Measurements from ENCODE around the gene KCNQ2. TPM values are rescaled to one million over a fixed set of nuclear protein-coding genes. Genes with fewer than 3 reads are reported as not detected.

The KCNQ2 gene
- total RNA-seq, 4 donors from 2014 or later = 0.76 TPM; not detected in 3

DNA sequence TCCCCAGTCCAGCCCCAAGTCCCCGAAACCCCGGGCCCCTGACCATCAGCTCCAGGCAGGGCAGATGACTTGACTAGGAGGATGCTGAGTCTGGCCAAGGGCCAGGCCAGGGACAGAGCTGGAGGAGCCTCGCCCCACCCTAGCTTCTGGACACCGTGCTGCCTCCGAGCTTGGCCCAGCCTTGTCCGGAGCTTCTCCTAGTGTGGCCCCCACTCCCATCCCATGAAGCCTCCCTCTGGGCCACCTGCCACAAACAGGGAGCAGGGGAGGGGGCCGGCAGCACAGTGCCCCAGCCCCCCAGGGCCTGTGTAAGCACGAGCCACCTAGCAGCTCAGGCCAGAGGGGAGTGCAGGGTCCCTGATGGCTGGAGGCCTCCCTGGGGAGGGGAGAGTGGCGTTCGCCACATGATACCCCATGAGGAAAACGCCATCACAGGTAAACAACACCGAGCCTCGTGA is 21.1 kb upstream of the KCNQ2 start:
- H3K27ac ChIP-seq = no peak overlapping the region
- H3K4me1 ChIP-seq = peaks cover 24% of the 10 kb centered on the region
- no peaks in the 10 kb centered on the region for H3K9me3 ChIP-seq
- no peak for DNase-seq (ENCODE audit: low spot score in 2 of 2)
- 48% methylated on average over 6 of the region's 13 CpGs for WGBS
- TF ChIP-seq POLR2AphosphoS5 (IDR thresholded peaks at IDR 0.05) (no peak), EP300 (IDR thresholded peaks at IDR 0.05) (no peak), POLR2A (IDR thresholded peaks at IDR 0.05) (no peak)
- TF ChIP-seq, protein P1, sequence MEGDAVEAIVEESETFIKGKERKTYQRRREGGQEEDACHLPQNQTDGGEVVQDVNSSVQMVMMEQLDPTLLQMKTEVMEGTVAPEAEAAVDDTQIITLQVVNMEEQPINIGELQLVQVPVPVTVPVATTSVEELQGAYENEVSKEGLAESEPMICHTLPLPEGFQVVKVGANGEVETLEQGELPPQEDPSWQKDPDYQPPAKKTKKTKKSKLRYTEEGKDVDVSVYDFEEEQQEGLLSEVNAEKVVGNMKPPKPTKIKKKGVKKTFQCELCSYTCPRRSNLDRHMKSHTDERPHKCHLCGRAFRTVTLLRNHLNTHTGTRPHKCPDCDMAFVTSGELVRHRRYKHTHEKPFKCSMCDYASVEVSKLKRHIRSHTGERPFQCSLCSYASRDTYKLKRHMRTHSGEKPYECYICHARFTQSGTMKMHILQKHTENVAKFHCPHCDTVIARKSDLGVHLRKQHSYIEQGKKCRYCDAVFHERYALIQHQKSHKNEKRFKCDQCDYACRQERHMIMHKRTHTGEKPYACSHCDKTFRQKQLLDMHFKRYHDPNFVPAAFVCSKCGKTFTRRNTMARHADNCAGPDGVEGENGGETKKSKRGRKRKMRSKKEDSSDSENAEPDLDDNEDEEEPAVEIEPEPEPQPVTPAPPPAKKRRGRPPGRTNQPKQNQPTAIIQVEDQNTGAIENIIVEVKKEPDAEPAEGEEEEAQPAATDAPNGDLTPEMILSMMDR (IDR thresholded peaks at IDR 0.05) = no peak
- peaks cover 70% of the 10 kb centered on the region for H3K27me3 ChIP-seq
- H3K4me3 ChIP-seq = no peak overlapping the region
- H3K36me3 ChIP-seq = no peaks in the 10 kb centered on the region

DNA sequence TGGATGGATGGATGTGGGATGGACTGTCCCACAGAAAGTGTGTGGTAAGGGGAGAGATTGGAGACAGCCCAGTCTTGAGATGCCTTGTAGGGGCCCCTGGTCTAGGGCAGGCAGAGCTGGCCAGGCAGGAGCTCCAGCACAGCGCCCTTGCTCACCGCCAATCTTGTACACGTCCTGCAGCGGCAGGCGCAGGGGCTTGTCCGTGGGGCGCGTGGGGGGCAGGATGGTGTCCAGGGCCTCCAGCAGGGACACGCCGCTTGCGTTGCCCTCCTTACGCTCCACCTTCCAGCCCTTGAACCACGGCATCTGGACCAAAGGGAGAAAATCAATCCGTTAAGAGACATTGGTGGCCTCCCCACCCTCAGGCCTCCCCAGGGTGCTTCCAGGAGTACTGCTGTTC is 20.5 kb upstream of the KCNQ2 start:
- Histone ChIP-seq H3K27me3 (peaks cover 70% of the 10 kb centered on the region), H3K9me3 (no peaks in the 10 kb centered on the region), H3K4me1 (peaks cover 21% of the 10 kb centered on the region), H3K27ac (no peak overlapping the region), H3K36me3 (no peaks in the 10 kb centered on the region), H3K4me3 (no peak overlapping the region)
- 91% methylated on average over 14 of the region's 14 CpGs for WGBS
- no peak for TF ChIP-seq EP300 (IDR thresholded peaks at IDR 0.05)
- no peak for TF ChIP-seq POLR2AphosphoS5 (IDR thresholded peaks at IDR 0.05)
- no peak for TF ChIP-seq POLR2A (IDR thresholded peaks at IDR 0.05)
- TF ChIP-seq, protein P1 (IDR thresholded peaks at IDR 0.05) = no peak
- no peak for DNase-seq (ENCODE audit: low spot score in 2 of 2)

DNA sequence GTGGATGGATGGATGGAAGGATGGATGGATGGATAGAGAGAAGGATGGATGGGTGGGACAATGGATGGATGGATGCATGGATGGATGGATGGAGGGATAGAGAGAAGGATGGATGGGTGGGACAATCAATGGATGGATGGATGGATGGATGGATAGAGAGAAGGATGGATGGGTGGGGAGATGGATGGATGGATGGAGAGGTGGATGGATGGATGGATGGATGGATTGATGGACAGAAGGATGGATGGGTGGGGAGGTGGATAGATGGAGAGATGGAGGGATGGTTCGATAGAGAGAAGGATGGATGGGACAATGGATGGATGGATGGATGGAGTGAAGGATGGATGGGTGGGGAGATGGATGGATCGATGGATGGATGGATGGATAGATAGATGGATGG is 20.1 kb upstream of the KCNQ2 start:
- peaks cover 18% of the 10 kb centered on the region for H3K4me1 ChIP-seq
- no peaks in the 10 kb centered on the region for H3K9me3 ChIP-seq
- H3K27ac ChIP-seq = no peak overlapping the region
- H3K27me3 ChIP-seq = peaks cover 70% of the 10 kb centered on the region
- no peak for DNase-seq (ENCODE audit: low spot score in 2 of 2)
- H3K4me3 ChIP-seq = no peak overlapping the region
- WGBS = 94% methylated on average over 2 of the region's 2 CpGs
- no peaks in the 10 kb centered on the region for H3K36me3 ChIP-seq
- no peak for TF ChIP-seq POLR2AphosphoS5 (IDR thresholded peaks at IDR 0.05)
- TF ChIP-seq POLR2A (IDR thresholded peaks at IDR 0.05) = no peak
- TF ChIP-seq, protein P1 (IDR thresholded peaks at IDR 0.05) = no peak
- no peak for TF ChIP-seq EP300 (IDR thresholded peaks at IDR 0.05)

DNA sequence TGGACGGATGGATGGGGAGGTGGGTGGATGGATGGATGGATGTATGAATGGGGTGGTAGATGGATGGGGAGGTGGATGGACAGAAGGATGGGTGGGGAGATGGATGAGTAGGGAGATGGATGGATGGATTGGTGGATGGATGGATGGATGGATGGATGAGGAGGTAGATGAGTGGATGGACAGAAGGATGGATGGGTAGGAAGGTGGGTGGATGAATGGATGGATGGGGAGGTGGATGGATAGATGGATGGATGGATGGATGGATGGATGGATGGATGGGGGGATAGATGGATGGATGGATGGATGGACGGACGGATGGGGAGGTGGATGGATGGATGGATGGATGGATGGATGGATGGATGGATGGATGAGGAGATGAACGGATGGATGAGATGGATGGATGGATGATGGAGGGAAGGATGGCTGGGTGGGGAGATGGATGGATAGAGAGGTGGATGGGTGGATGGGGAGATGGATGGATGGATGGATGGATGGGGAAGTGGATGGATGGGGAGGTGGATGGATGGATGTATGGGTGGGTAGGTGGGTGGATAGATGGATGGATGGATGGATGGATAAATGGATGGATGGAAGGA is 19.3 kb upstream of the KCNQ2 start:
- Histone ChIP-seq H3K4me1 (peaks cover 12% of the 10 kb centered on the region), H3K9me3 (no peaks in the 10 kb centered on the region), H3K4me3 (no peak overlapping the region), H3K27ac (no peak overlapping the region), H3K27me3 (peaks cover 70% of the 10 kb centered on the region), H3K36me3 (no peaks in the 10 kb centered on the region)
- no peak for DNase-seq (ENCODE audit: low spot score in 2 of 2)
- 96% methylated on average over 4 of the region's 4 CpGs for WGBS
- TF ChIP-seq POLR2AphosphoS5 (IDR thresholded peaks at IDR 0.05) = no peak
- TF ChIP-seq, protein P1 (IDR thresholded peaks at IDR 0.05) = peak in 1 of 2 donors; percentile 7
- no peak for TF ChIP-seq EP300 (IDR thresholded peaks at IDR 0.05)

DNA sequence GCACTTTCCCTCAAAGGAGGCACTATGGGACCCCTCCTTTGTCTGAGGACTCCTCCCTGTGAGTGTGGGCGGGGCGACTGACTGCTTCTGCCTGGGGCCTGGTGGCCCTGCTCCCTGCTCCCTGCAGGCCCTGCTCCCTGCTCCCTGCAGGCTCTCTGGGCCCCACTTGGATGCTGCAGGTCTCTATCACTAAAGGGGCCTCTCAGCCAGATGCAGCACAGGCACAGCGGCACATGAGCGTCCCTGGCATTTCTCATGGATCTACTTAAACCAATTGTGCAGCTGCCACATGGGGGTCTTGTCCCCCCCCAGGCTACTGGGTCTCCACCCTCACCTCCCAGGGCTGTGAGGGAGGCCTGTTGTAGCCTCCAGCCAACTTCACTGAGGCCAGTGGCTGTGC is 18.6 kb upstream of the KCNQ2 start:
- DNase-seq (ENCODE audit: low spot score in 2 of 2) = no peak
- TF ChIP-seq EP300 (IDR thresholded peaks at IDR 0.05) (no peak), POLR2AphosphoS5 (IDR thresholded peaks at IDR 0.05) (no peak), POLR2A (IDR thresholded peaks at IDR 0.05) (no peak)
- TF ChIP-seq, protein P1 (IDR thresholded peaks at IDR 0.05) = no peak
- 80% methylated on average over 1 of the region's 4 CpGs for WGBS
- Histone ChIP-seq H3K36me3 (no peaks in the 10 kb centered on the region), H3K4me3 (no peak overlapping the region), H3K4me1 (peaks cover 6% of the 10 kb centered on the region), H3K27ac (no peak overlapping the region), H3K9me3 (no peaks in the 10 kb centered on the region), H3K27me3 (peaks cover 72% of the 10 kb centered on the region)
